ENCODE measurements around the gene SBK3.
"Not testable (repeated sequence)": the region's sequence is repeated elsewhere in the genome, so short reads cannot be mapped to it uniquely, and the experiment has no call there.

The SBK3 gene, protein sequence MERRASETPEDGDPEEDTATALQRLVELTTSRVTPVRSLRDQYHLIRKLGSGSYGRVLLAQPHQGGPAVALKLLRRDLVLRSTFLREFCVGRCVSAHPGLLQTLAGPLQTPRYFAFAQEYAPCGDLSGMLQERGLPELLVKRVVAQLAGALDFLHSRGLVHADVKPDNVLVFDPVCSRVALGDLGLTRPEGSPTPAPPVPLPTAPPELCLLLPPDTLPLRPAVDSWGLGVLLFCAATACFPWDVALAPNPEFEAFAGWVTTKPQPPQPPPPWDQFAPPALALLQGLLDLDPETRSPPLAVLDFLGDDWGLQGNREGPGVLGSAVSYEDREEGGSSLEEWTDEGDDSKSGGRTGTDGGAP

DNA sequence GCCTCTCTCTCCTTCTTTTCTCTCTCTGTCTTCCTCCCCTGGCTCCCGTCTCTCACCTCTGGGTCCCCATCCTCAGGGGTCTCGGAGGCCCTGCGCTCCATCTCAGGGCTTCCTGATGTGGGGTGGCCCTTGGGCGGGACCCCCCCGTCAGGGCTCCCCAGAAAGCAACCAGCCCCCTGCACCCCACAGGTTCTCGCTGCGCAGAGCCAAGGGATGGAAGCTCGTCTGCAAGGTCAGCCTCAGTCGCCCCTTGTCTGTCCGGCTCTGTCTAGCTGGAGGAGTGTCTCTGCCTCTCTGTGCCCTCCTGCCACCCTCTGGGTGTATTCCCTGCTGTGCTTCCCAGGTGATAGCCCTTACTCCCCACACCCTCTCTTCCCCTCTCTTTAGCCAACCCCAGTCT, at the start of gene SBK3:
Gene SBK3, minus strand, starts transcription at position 101 of the 400 bp plus-strand sequence. Its CDS starts 0 bp downstream, at position 101.
- no peak for DNase-seq

DNA sequence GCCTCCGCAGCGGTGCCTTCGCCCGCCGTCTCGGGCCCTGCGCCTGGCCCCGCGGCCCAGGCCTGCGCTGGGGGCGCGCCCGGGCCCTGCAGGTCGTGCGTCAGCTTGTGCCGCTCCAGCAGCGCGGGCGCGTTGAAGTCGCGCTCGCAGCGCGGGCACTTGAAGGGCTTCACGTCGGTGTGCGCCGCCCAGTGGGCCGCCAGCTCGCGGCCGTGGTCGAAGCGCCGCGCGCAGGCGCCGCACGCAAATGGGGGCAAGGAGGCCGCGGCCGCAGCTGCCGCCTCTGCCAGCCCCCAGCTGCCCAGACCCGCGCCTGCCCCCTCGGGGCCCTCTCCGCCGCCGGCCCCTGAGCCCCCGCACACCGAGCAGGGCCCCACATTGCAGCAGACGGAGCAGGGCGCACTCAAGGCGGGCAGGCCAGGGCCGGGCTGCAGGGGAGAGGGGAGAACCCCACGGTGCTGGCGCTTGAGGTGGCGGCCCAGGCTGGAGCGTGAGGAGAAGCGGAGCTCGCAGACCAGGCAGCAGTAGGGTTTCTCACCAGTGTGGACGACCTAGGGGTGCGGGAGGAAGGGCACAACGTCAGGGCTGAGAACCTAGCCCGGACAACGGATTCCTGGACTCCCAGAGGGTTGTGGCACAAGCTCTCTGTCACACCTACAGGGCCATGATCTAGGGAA, 47.9 kb upstream of the SBK3 start:
- no peak for DNase-seq

DNA sequence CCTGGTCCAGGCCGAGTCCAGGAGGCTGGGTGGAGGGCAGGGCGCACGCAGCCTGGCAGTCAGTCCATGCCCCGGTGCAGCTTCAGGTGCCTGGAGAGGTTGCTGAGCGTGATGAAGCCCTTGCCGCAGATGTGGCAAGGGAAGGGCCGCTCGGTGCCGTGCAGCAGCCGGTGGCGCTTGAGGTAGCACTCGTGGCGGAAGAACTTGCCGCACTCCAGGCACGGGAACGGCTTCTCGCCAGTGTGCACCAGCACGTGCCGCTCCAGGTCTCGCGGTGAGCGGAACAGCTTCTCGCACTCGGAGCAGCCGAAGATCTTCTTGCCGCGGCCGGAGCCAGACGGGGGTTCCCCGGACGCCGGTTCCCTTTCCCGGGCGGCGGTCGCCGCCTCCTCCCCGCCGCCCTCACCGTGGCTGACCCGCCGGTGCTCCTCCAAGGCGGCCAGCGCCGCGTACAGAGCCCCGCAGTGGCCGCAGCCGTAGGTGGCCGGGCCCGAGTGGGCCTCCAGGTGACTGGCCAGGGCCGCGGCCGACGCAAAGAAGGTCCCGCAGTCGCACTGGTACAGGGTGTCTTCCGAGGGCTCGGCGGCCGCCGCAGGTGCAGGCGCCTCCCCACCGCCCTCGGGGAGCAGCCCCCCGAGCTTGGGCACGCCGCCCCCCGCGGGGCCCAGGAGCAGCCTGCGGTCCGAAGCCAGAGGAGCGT, 47.2 kb upstream of the SBK3 start:
- no peak for DNase-seq

DNA sequence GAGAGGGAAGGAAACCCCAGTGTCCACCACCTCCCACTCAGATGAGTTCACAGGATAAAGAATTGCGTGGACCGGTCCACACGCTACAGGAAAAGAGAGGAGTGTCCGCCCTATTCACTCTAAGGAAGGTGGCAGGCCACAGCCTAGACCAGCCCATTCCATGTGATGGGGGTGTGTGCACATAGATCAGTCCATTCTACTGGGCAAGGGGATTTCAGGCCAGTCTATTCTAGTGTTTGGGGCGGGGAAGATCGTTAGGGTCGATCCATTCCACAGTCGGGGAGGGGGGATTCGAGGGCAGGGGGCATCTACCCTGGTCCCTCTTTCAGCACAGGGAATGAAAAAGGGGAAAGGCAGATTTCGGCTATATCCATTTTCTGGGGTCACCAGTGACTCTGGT, 46.2 kb upstream of the SBK3 start:
- DNase-seq: no peak

DNA sequence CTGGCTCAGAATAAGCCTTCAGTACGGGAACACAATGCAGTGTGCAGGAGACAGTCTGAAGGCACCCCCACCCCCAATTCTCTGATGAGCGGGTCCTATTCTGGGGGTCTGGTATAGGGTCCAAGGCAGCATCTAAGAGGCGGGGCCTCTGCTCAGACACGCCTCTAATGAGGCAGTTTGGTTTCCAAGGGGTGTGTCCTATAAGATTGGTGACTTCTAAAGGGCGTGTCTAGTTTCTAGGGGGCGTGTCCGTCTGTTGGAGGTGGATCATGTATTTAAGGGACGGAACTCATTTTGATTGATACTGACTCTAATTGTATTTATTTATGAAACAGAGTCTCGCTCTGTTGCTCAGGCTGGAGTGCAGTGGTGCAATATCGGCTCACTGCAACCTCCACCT, 45.3 kb upstream of the SBK3 start:
- peak; percentile 56 for DNase-seq

DNA sequence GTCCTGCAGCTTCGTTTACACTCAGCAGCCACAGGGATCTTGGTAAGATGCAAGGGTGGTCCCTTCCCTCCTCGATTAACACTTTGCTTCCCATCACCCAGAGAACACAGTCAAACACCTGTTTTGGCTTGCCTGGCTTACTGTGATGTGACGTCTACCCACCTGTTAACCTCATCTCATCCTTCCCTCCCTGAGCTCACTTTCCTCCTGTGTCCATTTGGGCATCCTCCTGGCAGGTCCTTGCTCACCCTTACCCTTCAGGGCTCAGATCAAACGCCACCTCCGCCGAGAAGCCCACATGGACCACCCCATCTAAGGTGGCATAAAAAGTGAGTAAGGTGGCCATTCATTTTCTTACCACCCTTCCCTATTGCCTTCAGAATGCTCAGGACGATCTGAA, 44.8 kb upstream of the SBK3 start:
- DNase-seq: no peak

DNA sequence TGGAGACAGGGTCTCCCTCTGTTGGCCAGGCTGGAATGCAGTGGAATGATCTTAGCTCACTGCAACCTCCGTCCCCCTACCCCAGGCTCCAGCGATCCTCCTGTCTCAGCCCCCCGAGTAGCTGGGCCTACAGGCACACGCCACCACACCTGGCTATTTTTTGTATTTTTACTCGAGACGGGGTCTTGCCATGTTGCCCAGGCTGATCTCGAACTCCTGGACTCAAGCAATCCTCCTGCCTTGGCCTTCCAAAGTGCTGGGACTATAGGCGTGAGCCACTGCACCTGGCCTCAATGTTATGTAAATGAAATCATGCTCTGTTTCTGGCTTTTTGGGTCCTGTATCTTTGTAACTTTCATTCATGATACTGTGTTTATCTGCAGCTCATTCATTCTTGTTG, 43.4 kb upstream of the SBK3 start:
- DNase-seq: no peak

DNA sequence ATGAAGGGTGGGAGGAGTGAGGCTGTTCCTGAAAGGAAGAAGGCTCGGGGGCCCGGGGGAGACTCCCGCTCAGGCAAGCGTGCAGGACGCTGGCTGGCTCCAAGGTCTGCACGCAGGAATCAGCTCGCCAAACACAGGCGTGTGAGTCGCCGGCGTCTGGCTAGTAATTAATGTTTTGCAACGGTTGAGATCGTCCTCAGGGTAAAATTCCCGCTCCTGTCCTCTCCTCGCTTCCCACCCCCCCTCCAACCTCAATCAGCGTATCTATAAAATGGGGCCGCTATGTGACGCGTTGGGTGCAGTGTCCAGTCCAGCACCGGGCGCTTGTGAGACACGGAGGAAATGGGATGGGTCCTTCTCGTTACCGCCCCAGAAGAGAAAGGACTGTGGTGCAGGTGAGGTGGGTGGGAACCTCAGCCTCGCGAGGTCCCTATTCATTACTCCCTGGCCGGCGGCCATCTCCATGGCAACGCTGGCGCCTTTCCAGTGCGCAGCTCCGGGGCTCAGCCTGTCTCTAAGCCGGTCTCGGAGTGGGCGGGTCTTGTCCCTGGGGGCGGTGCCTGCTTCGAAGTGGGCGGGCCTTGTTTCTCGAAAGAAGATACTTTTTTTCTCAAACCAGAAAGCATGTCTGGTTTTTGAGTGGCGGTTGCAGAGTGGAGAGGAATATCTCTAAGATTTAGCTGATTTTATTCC, 41.8 kb upstream of the SBK3 start:
- peak; percentile 95 for DNase-seq

DNA sequence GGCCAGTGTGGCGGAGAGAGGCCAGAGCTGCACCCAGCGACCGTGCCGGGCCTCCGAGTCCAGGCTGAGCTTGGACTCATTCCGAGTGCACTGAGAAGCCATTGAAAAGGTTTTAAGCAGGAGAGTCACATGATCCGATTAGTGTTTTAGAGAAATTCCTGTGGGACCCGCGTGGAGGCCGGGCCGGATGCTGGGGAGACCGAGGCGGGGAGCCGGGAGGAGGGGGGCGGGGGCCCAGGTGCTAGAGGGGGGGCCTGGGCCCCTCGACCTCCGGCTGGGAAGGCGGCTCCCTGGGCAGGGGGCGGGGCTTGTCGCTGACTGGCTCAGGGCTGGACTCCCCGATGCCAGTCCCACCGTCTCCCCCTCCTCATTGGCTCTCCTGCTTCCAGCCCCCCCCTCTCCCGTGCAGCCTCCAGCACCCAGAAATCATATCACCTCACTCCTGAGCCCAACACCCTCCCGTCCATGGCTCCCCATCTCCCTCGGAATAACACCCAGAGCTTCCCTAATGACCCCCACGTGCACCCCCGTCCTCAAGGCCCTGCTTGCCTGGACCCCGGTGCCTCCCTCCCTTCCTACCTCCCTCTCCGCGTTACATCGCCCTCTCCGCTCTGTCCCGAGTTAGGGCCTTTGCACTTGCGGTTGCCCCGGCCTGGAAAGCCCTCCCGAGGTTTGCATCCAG, 40.5 kb upstream of the SBK3 start:
- DNase-seq: peak; percentile 46

DNA sequence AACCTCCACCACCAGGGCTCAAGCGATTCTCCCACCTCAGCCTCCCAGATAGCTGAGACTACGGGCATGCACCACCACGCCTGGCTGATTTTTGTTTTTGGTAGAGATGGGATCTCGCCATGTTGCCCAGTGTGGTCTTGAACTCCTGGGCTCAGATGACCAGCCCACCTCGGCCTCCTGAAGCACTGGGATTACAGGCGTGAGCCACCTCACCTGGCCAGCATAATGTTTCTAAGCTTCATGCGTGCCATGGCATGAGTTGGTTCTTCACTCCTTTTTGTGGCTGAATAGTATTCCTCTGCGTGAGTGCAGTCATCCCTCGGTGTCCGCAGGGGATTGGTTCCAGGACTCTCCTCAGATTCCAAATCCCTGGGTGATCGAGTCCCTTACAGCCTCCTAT, 39.5 kb upstream of the SBK3 start:
- no peak for DNase-seq

DNA sequence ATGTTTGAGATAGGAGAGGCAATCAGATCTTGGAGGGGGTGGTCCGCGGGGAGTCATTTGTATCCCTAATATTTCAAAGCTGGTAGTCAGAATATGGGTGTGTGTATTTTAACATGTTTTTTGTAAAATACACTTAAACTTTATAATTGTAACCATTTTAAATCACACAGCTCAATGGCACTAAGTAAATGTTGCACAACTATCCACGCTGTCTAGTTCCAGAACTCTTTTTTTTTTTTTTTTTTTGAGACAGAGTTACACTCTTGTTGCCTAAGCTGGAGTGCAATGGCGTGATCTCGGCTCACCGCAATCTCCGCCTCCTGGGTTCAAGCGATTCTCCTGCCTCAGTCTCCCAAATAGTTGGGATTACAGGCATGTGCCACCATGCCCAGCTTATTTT, 38.6 kb upstream of the SBK3 start:
- not testable (repeated sequence) for DNase-seq

DNA sequence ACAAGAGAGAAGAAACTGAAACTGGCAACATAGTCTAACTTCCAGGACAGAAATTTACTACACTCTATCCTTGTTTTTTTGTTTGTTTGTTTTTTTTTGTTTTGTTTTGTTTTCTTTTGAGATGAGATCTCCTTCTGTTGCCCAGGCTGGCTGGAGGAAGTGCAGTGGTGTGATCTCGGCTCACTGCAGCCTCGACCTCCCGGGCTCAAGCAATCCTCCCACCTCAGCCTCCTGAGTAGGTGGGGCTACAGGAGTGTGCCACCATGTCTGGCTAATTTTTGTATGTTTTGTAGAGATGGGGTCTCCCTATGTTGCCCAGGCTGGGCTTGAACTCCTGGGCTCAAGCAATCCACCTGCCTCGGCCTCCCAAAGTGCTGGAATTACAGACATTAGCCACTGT, 36.9 kb upstream of the SBK3 start:
- not testable (repeated sequence) for DNase-seq

DNA sequence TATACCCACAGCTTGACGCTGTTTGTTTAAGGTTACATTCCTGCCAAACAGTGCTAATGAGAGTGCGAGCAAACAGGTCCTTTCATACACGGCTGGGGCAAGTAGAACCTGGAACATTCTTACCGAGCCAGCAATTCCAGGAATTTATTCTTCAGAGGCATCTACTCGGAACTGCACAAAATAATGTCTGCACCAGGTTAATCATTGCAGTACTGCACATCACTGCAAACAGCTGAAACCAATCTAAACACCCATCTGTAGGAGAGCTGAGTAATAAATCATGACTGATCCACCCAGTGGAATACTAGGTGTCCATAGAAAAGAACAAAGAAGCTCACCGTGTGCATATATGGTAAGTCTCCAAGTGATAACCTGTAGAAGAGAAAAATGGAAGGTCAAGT, 36.5 kb upstream of the SBK3 start:
- DNase-seq: peak; percentile 40

DNA sequence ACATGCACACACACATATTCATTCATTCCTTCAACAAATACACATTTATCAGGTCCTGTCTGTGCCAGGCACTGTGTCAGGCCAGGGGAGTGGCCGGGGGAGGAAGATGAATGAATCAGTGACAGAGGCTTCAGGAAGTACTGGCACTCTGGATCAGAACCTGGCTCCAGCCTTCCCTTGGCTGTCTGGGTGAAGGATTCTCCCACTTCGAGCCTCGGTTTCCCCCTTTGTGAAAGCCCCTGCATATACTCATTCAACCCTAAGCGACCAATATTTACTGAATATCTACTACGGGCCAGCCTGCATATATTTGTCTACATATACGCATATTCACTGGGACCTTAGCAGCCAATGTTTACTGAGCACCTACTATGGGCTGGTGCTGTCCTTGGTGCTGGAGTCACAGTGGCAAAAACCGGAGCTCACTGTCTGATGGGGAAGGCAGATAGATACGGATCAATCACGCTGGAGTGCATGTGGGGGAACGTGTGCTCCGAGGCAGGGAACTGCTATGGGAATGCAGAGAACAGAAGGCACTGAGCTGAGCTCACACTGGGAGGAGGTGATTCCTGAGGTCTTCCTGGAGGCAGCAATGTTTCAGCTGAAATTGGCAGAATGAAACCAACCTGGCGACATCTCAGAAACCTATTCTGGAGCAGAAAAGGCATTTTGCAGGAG, 35.9 kb upstream of the SBK3 start:
- DNase-seq: no peak

DNA sequence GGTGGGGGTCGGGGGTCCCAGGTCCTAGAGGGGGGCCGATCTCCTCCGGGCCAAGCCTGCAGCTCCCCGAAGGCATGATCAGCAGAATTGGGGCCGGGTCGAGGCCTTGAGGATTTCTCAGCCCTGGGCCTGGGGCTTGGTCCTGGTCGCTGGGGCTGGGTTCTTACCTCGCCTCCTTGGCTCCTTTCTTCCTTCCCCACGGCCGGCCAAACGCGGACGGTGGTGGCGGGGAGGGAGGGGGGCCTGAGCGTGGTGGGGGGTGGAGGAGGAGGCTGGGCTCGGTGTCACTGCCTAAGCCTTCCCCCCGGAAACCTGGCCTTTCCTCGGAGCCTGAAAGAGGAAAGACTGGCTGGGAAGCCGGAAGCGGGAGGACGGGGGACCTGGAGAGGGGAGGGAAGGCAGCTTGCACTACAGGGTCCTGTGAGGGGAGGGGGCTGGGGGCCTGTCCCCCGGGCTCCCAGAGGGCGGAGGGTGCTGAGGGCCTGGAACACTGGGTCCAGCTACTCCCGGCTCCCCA, 35.3 kb upstream of the SBK3 start, which contains the start of gene ZNF579:
Gene ZNF579, minus strand, starts transcription at position 221 of the 517 bp plus-strand sequence. CDS start 1,209 bp downstream, outside the sequence.
- peak; percentile 89 for DNase-seq

DNA sequence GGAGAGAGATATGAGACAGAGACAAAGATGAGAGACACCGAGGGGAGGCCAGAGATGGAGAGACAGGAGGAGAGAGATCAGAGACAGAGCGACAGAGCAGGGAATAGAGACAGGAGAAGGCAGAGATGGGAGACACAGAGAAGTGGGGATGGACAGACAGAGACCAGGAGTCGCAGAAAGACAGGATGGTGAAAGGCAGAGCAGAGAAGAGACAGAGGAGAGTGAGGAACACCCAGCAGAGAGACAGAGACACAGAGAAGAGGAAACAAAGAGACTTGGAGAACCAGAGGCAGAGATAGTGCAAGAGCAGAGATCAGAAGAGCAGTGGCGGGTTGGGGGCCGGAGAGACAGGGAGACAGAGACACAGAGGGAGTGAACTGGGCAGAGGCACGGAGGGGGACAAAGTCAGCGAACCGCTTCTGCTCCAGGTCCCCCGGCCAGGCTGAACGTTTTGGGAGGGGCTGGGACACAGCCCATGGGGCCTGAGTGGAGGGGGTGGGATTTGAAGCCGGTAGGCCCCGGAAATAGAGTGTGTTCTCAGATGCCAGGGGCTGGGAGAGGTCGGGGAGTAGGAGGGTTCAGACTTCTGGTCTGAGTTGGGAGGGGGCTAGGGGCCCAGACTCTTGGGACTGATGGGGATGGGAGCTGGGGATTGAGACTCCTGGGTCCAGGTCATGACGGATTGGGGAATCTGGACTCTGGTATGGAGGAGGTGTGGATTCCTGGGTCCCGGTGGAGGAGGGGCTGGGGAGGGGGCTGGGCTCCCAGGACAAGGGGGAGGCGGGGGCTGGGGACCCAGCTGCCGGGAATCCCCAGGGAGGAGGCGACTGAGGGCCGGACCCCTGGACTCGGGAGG, 34.7 kb upstream of the SBK3 start:
- no peak for DNase-seq

DNA sequence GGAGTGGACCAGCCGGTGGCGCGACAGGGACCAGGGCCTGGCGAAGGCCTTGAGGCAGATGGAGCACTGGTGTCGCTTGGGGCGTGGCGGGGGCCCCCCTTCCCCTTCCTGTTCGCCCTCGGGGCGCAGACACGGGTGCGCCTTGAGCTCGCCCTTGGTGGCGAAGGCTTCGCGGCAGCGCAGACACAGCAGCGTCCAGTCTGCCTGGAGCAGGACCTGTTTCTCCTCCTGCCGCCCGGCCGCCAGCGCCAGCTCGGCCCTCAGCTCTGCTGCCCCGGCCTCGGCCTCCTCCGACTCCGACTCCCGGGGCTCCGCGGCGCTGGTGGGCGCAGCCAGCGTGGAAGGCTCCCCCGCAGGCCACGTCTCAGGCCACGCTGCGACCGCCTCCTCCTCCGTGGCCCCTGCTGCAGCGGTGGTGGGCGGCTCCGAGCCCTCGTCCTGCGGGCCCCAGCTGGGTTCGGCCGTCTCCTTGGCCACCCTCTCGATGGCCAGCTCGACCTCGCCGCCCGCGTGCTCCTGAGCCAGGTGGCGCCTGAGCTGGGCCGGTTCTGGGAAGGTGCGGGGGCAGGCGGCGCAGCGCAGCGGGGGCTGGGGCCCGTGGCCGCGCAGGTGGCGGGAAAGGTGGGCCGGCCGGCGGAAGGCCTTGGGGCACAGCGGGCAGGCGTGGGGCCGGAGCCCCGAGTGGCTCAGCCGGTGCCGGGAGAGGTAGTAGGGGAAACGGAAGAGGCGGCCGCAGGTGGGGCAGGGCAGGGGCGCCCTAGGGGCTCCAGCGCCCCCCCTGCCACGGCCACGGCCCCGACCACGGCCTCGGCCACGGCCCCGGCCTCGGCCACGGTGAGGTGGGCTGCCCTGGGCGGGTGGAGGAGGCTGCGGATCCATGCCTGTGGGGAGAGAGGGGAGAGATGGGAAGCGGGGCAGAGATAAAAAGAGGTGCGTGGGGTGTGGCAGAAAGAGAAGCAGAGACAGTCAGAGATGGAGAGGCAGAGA, 33.7 kb upstream of the SBK3 start:
- DNase-seq: no peak

DNA sequence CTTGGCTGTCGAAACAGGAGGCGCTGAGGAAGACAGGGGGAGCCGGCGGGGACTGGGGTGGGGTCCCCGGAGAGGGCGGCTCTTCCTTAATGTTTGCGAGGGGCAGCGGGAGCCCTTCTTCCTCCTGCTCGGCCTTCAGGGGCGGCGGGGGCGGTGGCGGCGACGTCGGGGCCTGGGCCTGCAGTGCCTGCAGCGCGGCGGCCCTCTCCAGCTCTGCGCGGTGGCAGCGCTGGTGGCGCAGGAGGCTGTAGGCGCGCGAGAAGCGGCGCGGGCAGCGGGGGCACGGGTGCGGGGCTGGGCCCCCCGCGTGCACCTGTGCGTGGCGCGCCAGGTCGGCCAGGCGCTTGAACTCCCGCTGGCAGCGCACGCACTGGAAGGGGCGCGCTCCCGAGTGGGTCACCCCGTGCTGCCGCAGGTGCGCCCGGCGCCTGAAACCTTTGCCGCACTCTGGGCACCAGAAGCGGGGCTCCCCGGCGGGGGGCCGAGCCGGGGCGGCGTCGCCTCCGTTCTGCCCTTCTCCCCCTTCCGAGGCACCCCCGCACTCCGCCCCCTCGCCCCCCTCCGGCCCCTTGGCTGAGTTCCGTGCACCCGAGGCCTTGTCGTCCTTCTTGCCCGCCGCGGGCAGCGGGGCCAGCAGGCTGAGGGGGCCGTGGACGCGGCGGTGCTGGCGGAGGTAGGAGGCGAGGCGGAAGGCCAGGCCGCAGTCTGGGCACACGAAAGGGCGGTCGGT, 32.9 kb upstream of the SBK3 start:
- DNase-seq: no peak

DNA sequence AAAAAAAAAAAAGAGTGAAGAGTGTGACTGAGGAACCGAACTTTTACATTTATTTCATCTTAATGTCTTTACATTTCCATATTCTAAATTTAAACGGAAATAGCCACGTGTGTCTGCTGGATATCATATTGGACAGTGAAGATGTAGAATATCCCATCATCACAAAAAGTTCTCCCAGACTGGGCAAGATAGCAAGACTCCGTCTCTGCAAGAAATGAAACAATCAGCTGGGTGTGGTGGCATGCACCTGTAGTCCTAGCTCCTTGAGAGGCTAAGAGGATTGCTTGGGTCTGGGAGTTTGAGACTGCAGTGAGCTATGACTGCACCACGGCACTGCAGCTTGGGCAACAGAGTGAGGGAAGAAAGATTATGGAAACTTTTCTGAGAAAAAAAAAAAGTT, 31.4 kb upstream of the SBK3 start:
- no peak for DNase-seq
